Peyer's patch (tissue), 4 donors: Measurements from ENCODE around the gene MXD4.

Experiments used
- CTCF ChIP-seq, 6 experiments: fragments of 450-650 bp in 4 of 6; fragments of 200-600 bp in 2 of 6; sonication (generic) in 1 of 6; IDR thresholded peaks; one replicate each; pipeline ENCODE4 v1.5.1; 2017 to 2019; ENCODE audit warnings: antibody characterized with exemption in 6 of 6, mild to moderate bottlenecking in 3 of 6, moderate library complexity in 1 of 6
- POLR2A ChIP-seq, 2 donors: fragments of 450-650 bp; IDR thresholded peaks; one replicate each; pipeline ENCODE4 v1.5.1; 2017; ENCODE audit warnings: antibody characterized with exemption in 2 of 2, mild to moderate bottlenecking in 2 of 2, moderate library complexity in 2 of 2

DNA sequence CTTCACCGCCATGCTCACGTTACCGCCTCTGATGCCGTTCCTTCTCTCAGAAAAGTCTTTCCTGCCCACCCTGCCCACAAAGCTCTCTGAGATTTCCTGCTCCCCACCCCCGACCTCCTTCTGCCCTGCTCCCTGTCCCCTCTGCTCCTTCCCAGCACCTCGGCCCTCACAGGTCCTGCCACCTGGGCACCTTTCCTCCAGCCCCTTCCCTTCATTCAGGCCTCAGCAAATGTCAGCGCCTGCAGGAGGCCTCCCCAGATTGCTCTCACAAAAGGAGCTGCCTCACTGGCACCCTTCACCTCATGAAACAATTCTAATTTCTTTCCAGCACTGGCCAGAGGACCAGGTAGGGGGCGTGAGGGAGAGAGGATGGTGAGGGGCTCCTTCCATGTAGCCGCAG lies 33.6 kb upstream of the MXD4 start:
- TF ChIP-seq CTCF (IDR thresholded peaks at IDR 0.05) (no peak), POLR2A (IDR thresholded peaks at IDR 0.05) (no peak)
